BJ (cell line): ENCODE results near the gene IFT20. TPM values are rescaled to one million over a fixed set of nuclear protein-coding genes. Genes with fewer than 3 reads are reported as not detected.

Source experiments
- CTCF ChIA-PET: fragments of 350-600 bp; formaldehyde crosslinking; extraction: SDS; loops from one replicate; lab custom pipeline; 2021; ENCODE audit warnings: antibody characterized with exemption, inconsistent platforms; lab: Yijun Ruan, JAX
- POLR2A ChIA-PET: fragments of 300-600 bp; sonication (Branson Sonifier 250); formaldehyde crosslinking; extraction: SDS; loops from one replicate; lab custom pipeline; 2021; ENCODE audit warnings: antibody characterized with exemption; lab: Charles Lee
- DNase-seq: peaks from one replicate; pipeline ENCODE4 v3.0.0-alpha.2; 2011; ENCODE audit warnings: low read depth
- H3K27me3 ChIP-seq: 2 replicates; pipeline ENCODE4 v1.6.0; 2011; ENCODE audit warnings: low read length; ENCODE audit not compliant: control insufficient read depth, insufficient read depth
- H3K36me3 ChIP-seq: 2 replicates; pipeline ENCODE4 v1.5.1; 2011; ENCODE audit warnings: low read length; ENCODE audit not compliant: control insufficient read depth, insufficient read depth
- H3K4me3 ChIP-seq: 2 replicates; pipeline ENCODE4 v1.5.1; 2011; ENCODE audit warnings: low read depth, mild to moderate bottlenecking, control low read depth, low read length
- CTCF ChIP-seq: IDR thresholded peaks from 2 replicates; pipeline ENCODE4 v1.5.1; 2011; ENCODE audit warnings: low read depth, mild to moderate bottlenecking, control low read depth, inconsistent platforms, low read length, moderate library complexity; ENCODE audit not compliant: insufficient read depth
- polyA plus RNA-seq: library from polyadenylated mRNA; depleted of rRNA; stranded (reverse); fragments of >200 nt; gene quantifications from 2 replicates; pipeline ENCODE4 v1.2.3, GENCODE V29; 2011

The IFT20 gene
- polyA plus RNA-seq, 1 experiment, result 39.1 TPM

- no peaks in the 10 kb centered on the region for H3K27me3 ChIP-seq
- H3K36me3 ChIP-seq, result peaks cover 23% of the 10 kb centered on the region
- no peak for TF ChIP-seq CTCF
- CTCF ChIA-PET, result no interaction called here
- POLR2A ChIA-PET, result no interaction called here
- no peak overlapping the region for H3K4me3 ChIP-seq
- no peak for DNase-seq
Observed at GRCh38 chr17:28331891-28332420, 3.3 kb downstream of the IFT20 start.

- CTCF ChIA-PET, result no interaction called here
- POLR2A ChIA-PET, result no interaction called here
Observed at GRCh38 chr17:28330671-28331070, 4.6 kb downstream of the IFT20 start.

GRCh38 chr17:28328325-28328724 lies 6.9 kb downstream of the IFT20 start:
- H3K4me3 ChIP-seq, result no peak overlapping the region
- TF ChIP-seq CTCF, result no peak
- ChIA-PET POLR2A (no interaction called here), CTCF (interaction anchor here (0.6 to 0.7 kb wide), 2 partner anchors 9 to 96 kb away, joined by 3 to 4 read pairs; partner anchors contain the start of gene TMEM97)
- H3K27me3 ChIP-seq, result no peaks in the 10 kb centered on the region
- DNase-seq, result no peak
- peaks cover 24% of the 10 kb centered on the region for H3K36me3 ChIP-seq

More at GRCh38 chr17:28330671-28331070, 4.6 kb downstream of the IFT20 start:
- peaks cover 24% of the 10 kb centered on the region for H3K36me3 ChIP-seq
- no peaks in the 10 kb centered on the region for H3K27me3 ChIP-seq
- no peak overlapping the region for H3K4me3 ChIP-seq
- no peak for TF ChIP-seq CTCF
- no peak for DNase-seq

GRCh38 chr17:28327709-28328108 lies 7.6 kb downstream of the IFT20 start:
- CTCF ChIA-PET, result interaction anchor here (0.7 kb wide), 1 partner anchor 8 kb away, joined by 4 read pairs; the partner anchor contains the start of gene TMEM97
- Histone ChIP-seq H3K27me3 (no peaks in the 10 kb centered on the region), H3K36me3 (peaks cover 24% of the 10 kb centered on the region), H3K4me3 (no peak overlapping the region)
- no peak for DNase-seq
- POLR2A ChIA-PET, result no interaction called here
- TF ChIP-seq CTCF, result peak; percentile 13; the same call in 1 of the 2 replicates

GRCh38 chr17:28327031-28327607 lies 8.2 kb downstream of the IFT20 start:
- no peak for DNase-seq
- ChIA-PET POLR2A (no interaction called here), CTCF (no interaction called here)
- no peak overlapping the region for H3K4me3 ChIP-seq
- TF ChIP-seq CTCF, result no peak
- H3K36me3 ChIP-seq, result peaks cover 24% of the 10 kb centered on the region
- no peaks in the 10 kb centered on the region for H3K27me3 ChIP-seq
